Keratinocyte (primary cell): Measurements from ENCODE around the gene ANXA5.

Experiments used
- EZH2 ChIP-seq: IDR thresholded peaks from one replicate; pipeline ENCODE4 v1.6.1; 2012; ENCODE audit warnings: inconsistent platforms, mild to moderate bottlenecking, low read length, moderate library complexity
- TF ChIP-seq, protein P1 (sequence below), 3 experiments: IDR thresholded peaks in 1 of 3; conservative IDR thresholded peaks in 1 of 3; optimal IDR thresholded peaks in 1 of 3; 2 replicates in 2 of 3; 3 replicates in 1 of 3; pipeline versions ENCODE3 to v1.5.1; 2011; ENCODE audit warnings: low read length in 3 of 3, mild to moderate bottlenecking in 3 of 3, moderate library complexity in 2 of 3, control low read depth in 1 of 3, inconsistent platforms in 1 of 3; ENCODE audit not compliant: insufficient read depth in 2 of 3; ENCODE audit errors: extremely low read depth in 1 of 3

DNA sequence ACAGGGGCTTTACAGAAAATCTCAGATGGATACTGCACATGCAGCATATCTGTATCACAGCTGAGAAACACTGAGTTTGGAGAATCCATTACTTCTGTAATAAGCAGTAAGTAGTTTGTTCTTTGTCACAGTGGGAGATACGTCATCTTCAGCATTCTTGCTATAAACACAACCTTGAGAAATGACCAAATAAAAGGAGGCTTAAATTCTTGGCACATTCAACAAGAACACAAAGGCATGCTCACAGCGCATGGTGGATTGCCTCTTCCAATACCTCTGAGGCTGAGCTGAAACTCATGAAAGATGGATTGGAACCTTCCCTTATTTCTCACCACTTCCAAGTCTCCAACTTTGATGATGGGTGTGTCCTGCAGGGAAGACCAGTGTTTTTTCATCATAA is 54.5 kb downstream of the ANXA5 start:
- TF ChIP-seq, protein P1, sequence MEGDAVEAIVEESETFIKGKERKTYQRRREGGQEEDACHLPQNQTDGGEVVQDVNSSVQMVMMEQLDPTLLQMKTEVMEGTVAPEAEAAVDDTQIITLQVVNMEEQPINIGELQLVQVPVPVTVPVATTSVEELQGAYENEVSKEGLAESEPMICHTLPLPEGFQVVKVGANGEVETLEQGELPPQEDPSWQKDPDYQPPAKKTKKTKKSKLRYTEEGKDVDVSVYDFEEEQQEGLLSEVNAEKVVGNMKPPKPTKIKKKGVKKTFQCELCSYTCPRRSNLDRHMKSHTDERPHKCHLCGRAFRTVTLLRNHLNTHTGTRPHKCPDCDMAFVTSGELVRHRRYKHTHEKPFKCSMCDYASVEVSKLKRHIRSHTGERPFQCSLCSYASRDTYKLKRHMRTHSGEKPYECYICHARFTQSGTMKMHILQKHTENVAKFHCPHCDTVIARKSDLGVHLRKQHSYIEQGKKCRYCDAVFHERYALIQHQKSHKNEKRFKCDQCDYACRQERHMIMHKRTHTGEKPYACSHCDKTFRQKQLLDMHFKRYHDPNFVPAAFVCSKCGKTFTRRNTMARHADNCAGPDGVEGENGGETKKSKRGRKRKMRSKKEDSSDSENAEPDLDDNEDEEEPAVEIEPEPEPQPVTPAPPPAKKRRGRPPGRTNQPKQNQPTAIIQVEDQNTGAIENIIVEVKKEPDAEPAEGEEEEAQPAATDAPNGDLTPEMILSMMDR (optimal IDR thresholded peaks at IDR 0.05 in 1 of 3, IDR thresholded peaks at IDR 0.05 in 1 of 3, conservative IDR thresholded peaks at IDR 0.05 in 1 of 3; ENCODE audit: extremely low read depth in 1 of 3, insufficient read depth in 2 of 3, low read length in 3 of 3): no peak
- TF ChIP-seq EZH2: no peak
